CD14-positive monocyte (primary cell): ENCODE measurements around the gene THBS2. TPM values are rescaled to one million over a fixed set of nuclear protein-coding genes. Genes with fewer than 3 reads are reported as not detected.

Experiments
- DNase-seq, 3 donors: peaks; one replicate each; pipeline ENCODE4 v3.0.0-alpha.2; 2011 to 2022
- H2AFZ ChIP-seq: 2 replicates; pipeline ENCODE4 v1.6.0; 2012; ENCODE audit warnings: mild to moderate bottlenecking, low read depth, low read length, inconsistent platforms; ENCODE audit not compliant: insufficient read depth, poor library complexity, severe bottlenecking
- H3K27ac ChIP-seq, 2 donors: 1 replicate in 1 of 2; 2 replicates in 1 of 2; pipeline ENCODE4 v1.5.1; 2012 to 2013; ENCODE audit warnings: low read length in 2 of 2, control low read depth in 1 of 2, inconsistent platforms in 1 of 2, low read depth in 1 of 2, mild to moderate bottlenecking in 1 of 2
- H3K27me3 ChIP-seq, 2 donors: one replicate each; pipeline versions ENCODE4 v1.6.0 to v1.6.1; 2011 to 2013; ENCODE audit warnings: low read length in 2 of 2; ENCODE audit not compliant: control insufficient read depth in 2 of 2, insufficient read depth in 2 of 2
- H3K36me3 ChIP-seq, 2 donors: replicated peaks in 1 of 2; 1 replicate in 1 of 2; 2 replicates in 1 of 2; pipeline versions ENCODE4 v1.5.1 to v1.6.1; 2012 to 2013; ENCODE audit warnings: low read length in 2 of 2, control low read depth in 1 of 2, inconsistent platforms in 1 of 2, mild to moderate bottlenecking in 1 of 2; ENCODE audit not compliant: insufficient read depth in 2 of 2, control insufficient read depth in 1 of 2
- H3K4me1 ChIP-seq, 2 donors: 1 replicate in 1 of 2; 2 replicates in 1 of 2; pipeline versions ENCODE4 v1.5.1 to v1.6.1; 2012 to 2013; ENCODE audit warnings: low read length in 2 of 2, control low read depth in 1 of 2, inconsistent platforms in 1 of 2, mild to moderate bottlenecking in 1 of 2, moderate library complexity in 1 of 2; ENCODE audit not compliant: insufficient read depth in 2 of 2, control insufficient read depth in 1 of 2
- H3K4me2 ChIP-seq: replicated peaks from 2 replicates; pipeline ENCODE3; 2012; ENCODE audit warnings: low read length, moderate library complexity, mild to moderate bottlenecking; ENCODE audit not compliant: poor library complexity, severe bottlenecking; ENCODE audit errors: extremely low read depth
- H3K4me3 ChIP-seq, 3 experiments: fragments of 200-600 bp in 1 of 3; sonication (generic) in 1 of 3; replicated peaks in 1 of 3; 1 replicate in 2 of 3; 2 replicates in 1 of 3; pipeline ENCODE4 v1.5.1; 2011 to 2013; ENCODE audit warnings: low read length in 3 of 3, mild to moderate bottlenecking in 3 of 3, control low read depth in 2 of 3, low read depth in 2 of 3, inconsistent platforms in 1 of 3, moderate library complexity in 1 of 3
- H3K79me2 ChIP-seq: 2 replicates; pipeline ENCODE4 v1.6.0; 2012; ENCODE audit warnings: mild to moderate bottlenecking, control low read depth, inconsistent platforms, low read length, moderate library complexity; ENCODE audit not compliant: insufficient read depth
- H3K9ac ChIP-seq: 2 replicates; pipeline ENCODE4 v1.6.0; 2017; ENCODE audit warnings: low read length, mild to moderate bottlenecking; ENCODE audit not compliant: insufficient read depth, poor library complexity, severe bottlenecking
- H3K9me3 ChIP-seq, 2 donors: replicated peaks in 1 of 2; 1 replicate in 1 of 2; 2 replicates in 1 of 2; pipeline versions ENCODE4 v1.5.1 to v1.6.1; 2012 to 2013; ENCODE audit warnings: low read length in 2 of 2, control low read depth in 1 of 2; ENCODE audit not compliant: control insufficient read depth in 1 of 2, insufficient read depth in 1 of 2
- H4K20me1 ChIP-seq: 2 replicates; pipeline ENCODE4 v1.6.0; 2012; ENCODE audit warnings: mild to moderate bottlenecking, low read length, control low read depth, moderate library complexity; ENCODE audit not compliant: insufficient read depth
- H3K27ac Mint-ChIP-seq, 7 donors: one replicate each; pipeline ENCODE4 v1.8.0; 2020; ENCODE audit warnings: mild to moderate bottlenecking in 7 of 7, mixed read lengths in 7 of 7, moderate library complexity in 6 of 7, inconsistent platforms in 2 of 7
- H3K27me3 Mint-ChIP-seq, 3 donors: one replicate each; pipeline ENCODE4 v1.8.0; 2021 to 2022; ENCODE audit warnings: low read depth in 3 of 3, mild to moderate bottlenecking in 3 of 3, mixed read lengths in 3 of 3, moderate library complexity in 3 of 3, inconsistent platforms in 1 of 3
- H3K36me3 Mint-ChIP-seq, 2 donors: one replicate each; pipeline ENCODE4 v1.8.0; 2020; ENCODE audit warnings: mixed read lengths in 2 of 2, inconsistent platforms in 1 of 2, mild to moderate bottlenecking in 1 of 2
- H3K4me1 Mint-ChIP-seq: one replicate; pipeline ENCODE4 v1.8.0; 2020; ENCODE audit warnings: mild to moderate bottlenecking, mixed read lengths
- H3K4me3 Mint-ChIP-seq, 2 donors: one replicate each; pipeline ENCODE4 v1.8.0; 2020; ENCODE audit warnings: mild to moderate bottlenecking in 2 of 2, mixed read lengths in 2 of 2, moderate library complexity in 1 of 2
- H3K9me3 Mint-ChIP-seq, 7 donors: one replicate each; pipeline ENCODE4 v1.8.0; 2020 to 2022; ENCODE audit warnings: mixed read lengths in 7 of 7, mild to moderate bottlenecking in 6 of 7, moderate library complexity in 6 of 7, inconsistent platforms in 2 of 7
- CTCF ChIP-seq: fragments of 200-600 bp; IDR thresholded peaks from one replicate; pipeline ENCODE4 v1.8.0; 2022; ENCODE audit warnings: antibody characterized with exemption, mild to moderate bottlenecking
- WGBS: methylation state at CpG from one replicate; pipeline ENCODE4 v1.1.5; 2013; ENCODE audit warnings: missing lambda C conversion rate; ENCODE audit not compliant: insufficient coverage; 5-methylcytosine and 5-hydroxymethylcytosine counted together
- intact Hi-C, 2 donors: fragments of 100-400 bp; cut with micrococcal nuclease; formaldehyde crosslinking; loops; one replicate each; pipeline versions ENCODE4 v1.15.0 to v1.15.1; 2023
- polyA plus RNA-seq, 3 donors: library from polyadenylated mRNA; depleted of rRNA in 1 of 3; unstranded in 2 of 3; stranded (reverse) in 1 of 3; fragments of 300-500 nt in 2 of 3; fragments of >200 nt in 1 of 3; fragmentation: Illumina TruSeq in 2 of 3; gene quantifications; 1 replicate in 2 of 3; 2 replicates in 1 of 3; pipeline ENCODE4 v1.2.3, GENCODE V29; 2012 to 2021

THBS2 gene
- polyA plus RNA-seq, 3 donors: 0.01 to 0.03 TPM; not detected in 1

GRCh38 chr6:169225887-169226286 is 27.8 kb downstream of the THBS2 start:
- Histone ChIP-seq H3K9me3 (peaks cover 4 to 43% of the 10 kb centered on the region in 2 donors), H3K4me3 (no peak overlapping the region), H3K79me2 (no peaks in the 10 kb centered on the region), H4K20me1 (no peaks in the 10 kb centered on the region), H3K4me2 (no peak overlapping the region), H3K27ac (no peak overlapping the region), H3K27me3 (no peaks in the 10 kb centered on the region), H3K9ac (no peak overlapping the region), H3K36me3 (no peaks in the 10 kb centered on the region), H2AFZ (no peak overlapping the region), H3K4me1 (no peaks in the 10 kb centered on the region)
- H3K27ac Mint-ChIP-seq: no peak overlapping the region
- TF ChIP-seq CTCF: no peak
- H3K36me3 Mint-ChIP-seq: no peaks in the 10 kb centered on the region
- no peak overlapping the region for H3K4me3 Mint-ChIP-seq
- intact Hi-C loops: no loop called here
- peaks cover 0 to 2% (median 1%) of the 10 kb centered on the region in 3 donors for H3K27me3 Mint-ChIP-seq
- DNase-seq: no peak
- 96% methylated on average over 9 of the region's 11 CpGs for WGBS
- no peaks in the 10 kb centered on the region for H3K4me1 Mint-ChIP-seq
- H3K9me3 Mint-ChIP-seq: peaks cover 11 to 34% (median 21%) of the 10 kb centered on the region in 7 donors

- Histone ChIP-seq H3K79me2 (no peaks in the 10 kb centered on the region), H3K9ac (no peak overlapping the region), H3K4me3 (no peak overlapping the region), H3K4me1 (no peaks in the 10 kb centered on the region), H3K4me2 (no peak overlapping the region), H4K20me1 (no peaks in the 10 kb centered on the region), H3K9me3 (peaks cover 4 to 46% of the 10 kb centered on the region in 2 donors), H3K27ac (no peak overlapping the region), H3K36me3 (no peaks in the 10 kb centered on the region), H3K27me3 (no peaks in the 10 kb centered on the region), H2AFZ (no peak overlapping the region)
- 95% methylated on average over 23 of the region's 23 CpGs for WGBS
- no peak overlapping the region for H3K27ac Mint-ChIP-seq
- peaks cover 0 to 2% (median 1%) of the 10 kb centered on the region in 3 donors for H3K27me3 Mint-ChIP-seq
- peaks cover 13 to 40% (median 21%) of the 10 kb centered on the region in 7 donors for H3K9me3 Mint-ChIP-seq
- DNase-seq: no peak
- H3K36me3 Mint-ChIP-seq: no peaks in the 10 kb centered on the region
- intact Hi-C loops: no loop called here
- no peak overlapping the region for H3K4me3 Mint-ChIP-seq
- H3K4me1 Mint-ChIP-seq: no peaks in the 10 kb centered on the region
- no peak for TF ChIP-seq CTCF
These were observed 28.5 kb downstream of the THBS2 start for GRCh38 chr6:169225131-169225576.
